GM12874 (cell line): ENCODE results near the gene MAP3K10.

ENCODE experiments used
- CTCF ChIP-seq: IDR thresholded peaks from 2 replicates; pipeline ENCODE4 v1.5.1; 2011; ENCODE audit warnings: low read depth, mild to moderate bottlenecking, control low read depth, low read length, moderate library complexity; ENCODE audit not compliant: insufficient read depth

MAP3K10 gene

GRCh38 chr19:40190891-40191835 is at the start of gene MAP3K10:
Gene MAP3K10, plus strand, starts transcription at chr19:40191426. Its CDS starts 606 bp downstream, at chr19:40192032.
- TF ChIP-seq CTCF: no peak

- TF ChIP-seq CTCF: no peak
These were observed 49.7 kb upstream of the MAP3K10 start for GRCh38 chr19:40141551-40141950.

GRCh38 chr19:40143612-40144011 is 47.6 kb upstream of the MAP3K10 start:
- TF ChIP-seq CTCF: no peak

- TF ChIP-seq CTCF: no peak
These were observed 47.1 kb upstream of the MAP3K10 start for GRCh38 chr19:40144151-40144550.

GRCh38 chr19:40144947-40145748 is 46.1 kb upstream of the MAP3K10 start:
- TF ChIP-seq CTCF: no peak

GRCh38 chr19:40147338-40147692 is 43.9 kb upstream of the MAP3K10 start:
- TF ChIP-seq CTCF: no peak

GRCh38 chr19:40147693-40148347 is 43.4 kb upstream of the MAP3K10 start:
- no peak for TF ChIP-seq CTCF
